Smooth muscle cell of the brain vasculature (primary cell): ENCODE results near the gene MEF2B.

Experiments
- DNase-seq: peaks from one replicate; pipeline ENCODE4 v3.0.0-alpha.2; 2012; ENCODE audit warnings: low read depth, low spot score

Gene MEF2B

GRCh38 chr19:19098703-19099632, 71.1 kb downstream of the MEF2B start:
- no peak for DNase-seq

GRCh38 chr19:19098084-19098702, 71.9 kb downstream of the MEF2B start:
- DNase-seq = no peak

- no peak for DNase-seq
Observed at GRCh38 chr19:19096641-19097627, 73.1 kb downstream of the MEF2B start.

- no peak for DNase-seq
Observed at GRCh38 chr19:19095691-19096090, 74.4 kb downstream of the MEF2B start.
